ENCODE measurements around the gene OTOG. TPM values are rescaled to one million over a fixed set of nuclear protein-coding genes. Genes with fewer than 3 reads are reported as not detected.

The OTOG gene
- total RNA-seq, 1 donor from 2014 or later, result not detected

DNA sequence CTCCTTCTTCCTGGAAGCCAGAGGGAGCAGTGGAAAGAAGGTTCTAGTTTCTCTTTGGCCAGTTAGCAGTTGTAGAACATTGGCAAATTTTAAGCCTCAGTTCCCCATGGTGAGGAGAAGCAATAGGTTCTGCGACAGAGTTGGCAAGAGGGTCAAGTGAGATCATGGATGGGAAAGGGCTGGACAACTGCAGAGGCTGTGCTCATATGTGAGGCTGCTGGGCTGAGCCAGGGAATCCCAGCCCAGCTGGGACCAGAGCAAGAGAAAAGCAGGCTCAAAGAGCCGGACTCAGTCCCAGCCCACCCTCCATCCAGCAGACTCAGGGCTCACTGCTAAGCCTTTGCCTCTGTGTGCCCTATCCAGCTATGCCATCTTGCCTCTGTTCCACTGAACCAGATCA lies 105.5 kb downstream of the OTOG start:
- Mint-ChIP-seq H3K9me3 (ENCODE audit: unreplicated experiment) (peaks cover 2% of the 10 kb centered on the region), H3K4me3 (ENCODE audit: unreplicated experiment) (no peak overlapping the region), H3K27me3 (ENCODE audit: unreplicated experiment) (peaks cover 4% of the 10 kb centered on the region), H3K4me1 (ENCODE audit: low read depth, unreplicated experiment) (peaks cover 4% of the 10 kb centered on the region), H3K36me3 (ENCODE audit: unreplicated experiment) (peaks cover 13% of the 10 kb centered on the region), H3K27ac (ENCODE audit: unreplicated experiment) (no peak overlapping the region)
- TF ChIP-seq, protein P1, sequence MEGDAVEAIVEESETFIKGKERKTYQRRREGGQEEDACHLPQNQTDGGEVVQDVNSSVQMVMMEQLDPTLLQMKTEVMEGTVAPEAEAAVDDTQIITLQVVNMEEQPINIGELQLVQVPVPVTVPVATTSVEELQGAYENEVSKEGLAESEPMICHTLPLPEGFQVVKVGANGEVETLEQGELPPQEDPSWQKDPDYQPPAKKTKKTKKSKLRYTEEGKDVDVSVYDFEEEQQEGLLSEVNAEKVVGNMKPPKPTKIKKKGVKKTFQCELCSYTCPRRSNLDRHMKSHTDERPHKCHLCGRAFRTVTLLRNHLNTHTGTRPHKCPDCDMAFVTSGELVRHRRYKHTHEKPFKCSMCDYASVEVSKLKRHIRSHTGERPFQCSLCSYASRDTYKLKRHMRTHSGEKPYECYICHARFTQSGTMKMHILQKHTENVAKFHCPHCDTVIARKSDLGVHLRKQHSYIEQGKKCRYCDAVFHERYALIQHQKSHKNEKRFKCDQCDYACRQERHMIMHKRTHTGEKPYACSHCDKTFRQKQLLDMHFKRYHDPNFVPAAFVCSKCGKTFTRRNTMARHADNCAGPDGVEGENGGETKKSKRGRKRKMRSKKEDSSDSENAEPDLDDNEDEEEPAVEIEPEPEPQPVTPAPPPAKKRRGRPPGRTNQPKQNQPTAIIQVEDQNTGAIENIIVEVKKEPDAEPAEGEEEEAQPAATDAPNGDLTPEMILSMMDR (IDR thresholded peaks at IDR 0.05; ENCODE audit: partially characterized antibody, unreplicated experiment), result no peak
- no peak for DNase-seq

DNA sequence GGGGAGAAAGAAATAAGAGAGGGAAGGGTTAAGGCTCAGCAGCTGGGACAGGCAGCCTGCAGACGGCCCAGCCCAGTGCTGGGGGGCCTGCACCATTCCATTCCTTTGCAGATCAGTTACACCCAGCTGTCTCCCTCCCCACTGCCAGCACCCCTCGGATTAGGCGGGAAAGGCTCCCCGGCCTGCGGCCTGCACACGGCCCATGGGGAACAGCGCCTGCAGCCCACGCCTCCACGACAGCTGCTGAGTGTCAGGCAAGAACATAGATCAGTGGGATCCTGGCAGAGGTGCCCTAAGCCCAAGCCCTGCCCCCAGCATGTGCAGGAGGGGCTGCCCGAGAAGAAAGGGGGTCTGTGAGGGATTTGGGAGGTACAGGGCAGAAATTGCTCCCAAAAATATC lies 106.6 kb downstream of the OTOG start:
- DNase-seq, result no peak
- Mint-ChIP-seq H3K27me3 (ENCODE audit: unreplicated experiment) (peaks cover 4% of the 10 kb centered on the region), H3K4me3 (ENCODE audit: unreplicated experiment) (no peak overlapping the region), H3K4me1 (ENCODE audit: low read depth, unreplicated experiment) (peaks cover 4% of the 10 kb centered on the region), H3K36me3 (ENCODE audit: unreplicated experiment) (peaks cover 5% of the 10 kb centered on the region), H3K9me3 (ENCODE audit: unreplicated experiment) (peaks cover 2% of the 10 kb centered on the region), H3K27ac (ENCODE audit: unreplicated experiment) (no peak overlapping the region)
- TF ChIP-seq, protein P1 (IDR thresholded peaks at IDR 0.05; ENCODE audit: partially characterized antibody, unreplicated experiment), result no peak

DNA sequence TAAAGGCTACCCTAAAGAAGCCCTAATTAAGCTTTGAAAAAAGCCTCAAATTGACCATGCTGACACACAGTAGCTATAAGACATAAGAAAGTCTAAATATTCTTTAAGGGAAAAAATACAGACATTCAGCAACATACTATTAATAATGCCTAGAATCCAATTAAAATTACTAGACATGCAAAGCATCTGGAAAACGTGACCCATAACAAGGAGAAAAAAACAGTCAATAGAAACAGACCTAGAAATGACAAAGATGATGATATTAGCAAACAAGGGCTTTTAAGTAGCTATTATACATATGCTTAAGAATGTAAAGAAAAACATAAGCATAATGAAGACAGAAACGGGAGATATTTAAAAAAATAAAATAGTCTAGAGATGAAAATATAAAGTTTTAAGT lies 108.6 kb downstream of the OTOG start:
- peaks cover 4% of the 10 kb centered on the region for H3K27me3 Mint-ChIP-seq (ENCODE audit: unreplicated experiment)
- peaks cover 4% of the 10 kb centered on the region for H3K9me3 Mint-ChIP-seq (ENCODE audit: unreplicated experiment)
- no peaks in the 10 kb centered on the region for H3K36me3 Mint-ChIP-seq (ENCODE audit: unreplicated experiment)
- TF ChIP-seq, protein P1 (IDR thresholded peaks at IDR 0.05; ENCODE audit: partially characterized antibody, unreplicated experiment), result no peak
- no peak overlapping the region for H3K4me3 Mint-ChIP-seq (ENCODE audit: unreplicated experiment)
- H3K27ac Mint-ChIP-seq (ENCODE audit: unreplicated experiment), result no peak overlapping the region
- no peaks in the 10 kb centered on the region for H3K4me1 Mint-ChIP-seq (ENCODE audit: low read depth, unreplicated experiment)
- no peak for DNase-seq

DNA sequence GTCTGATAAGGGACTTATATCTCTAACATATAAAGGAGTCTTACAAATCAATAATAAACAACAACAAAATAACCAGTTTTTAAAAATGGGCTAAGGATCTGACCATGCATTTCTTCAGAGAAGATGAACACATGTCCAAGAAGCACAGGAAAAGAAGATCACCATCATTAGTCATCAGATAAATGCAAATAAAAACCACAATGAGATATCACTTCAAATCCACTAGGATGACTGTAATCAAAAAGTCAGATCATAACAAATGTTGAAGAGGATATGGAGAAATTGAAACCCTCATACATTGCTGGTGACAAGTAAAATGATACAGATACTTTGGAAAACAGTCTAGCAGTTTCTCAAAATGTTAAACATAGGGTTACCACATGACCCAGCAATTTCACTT lies 111.2 kb downstream of the OTOG start:
- no peak for DNase-seq
- Mint-ChIP-seq H3K36me3 (ENCODE audit: unreplicated experiment) (no peaks in the 10 kb centered on the region), H3K27ac (ENCODE audit: unreplicated experiment) (no peak overlapping the region), H3K27me3 (ENCODE audit: unreplicated experiment) (no peaks in the 10 kb centered on the region), H3K4me1 (ENCODE audit: low read depth, unreplicated experiment) (no peaks in the 10 kb centered on the region), H3K9me3 (ENCODE audit: unreplicated experiment) (peaks cover 4% of the 10 kb centered on the region), H3K4me3 (ENCODE audit: unreplicated experiment) (no peak overlapping the region)
- TF ChIP-seq, protein P1 (IDR thresholded peaks at IDR 0.05; ENCODE audit: partially characterized antibody, unreplicated experiment), result no peak

DNA sequence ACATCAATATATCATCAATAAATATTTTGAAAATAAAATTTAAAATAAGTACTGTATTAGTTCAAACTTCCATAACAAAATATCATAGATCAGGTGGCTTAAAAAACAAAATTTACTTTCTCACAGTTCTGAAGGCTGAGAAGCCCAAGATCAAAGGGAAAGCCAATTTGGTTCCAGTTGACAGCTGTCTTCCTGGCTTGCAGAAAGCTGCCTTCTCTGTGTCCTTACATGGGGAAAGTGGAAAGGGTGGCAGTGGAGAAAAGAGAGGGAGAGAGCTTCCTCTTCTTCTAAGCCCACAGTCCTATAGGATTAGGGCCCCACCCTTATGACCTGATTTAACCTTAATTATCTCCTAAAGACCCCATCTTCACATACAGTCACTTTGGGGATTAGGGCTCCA lies 121.1 kb downstream of the OTOG start:
- H3K9me3 Mint-ChIP-seq (ENCODE audit: unreplicated experiment), result no peaks in the 10 kb centered on the region
- H3K27ac Mint-ChIP-seq (ENCODE audit: unreplicated experiment), result no peak overlapping the region
- TF ChIP-seq, protein P1 (IDR thresholded peaks at IDR 0.05; ENCODE audit: partially characterized antibody, unreplicated experiment), result no peak
- H3K27me3 Mint-ChIP-seq (ENCODE audit: unreplicated experiment), result peaks cover 4% of the 10 kb centered on the region
- no peaks in the 10 kb centered on the region for H3K4me1 Mint-ChIP-seq (ENCODE audit: low read depth, unreplicated experiment)
- H3K4me3 Mint-ChIP-seq (ENCODE audit: unreplicated experiment), result no peak overlapping the region
- H3K36me3 Mint-ChIP-seq (ENCODE audit: unreplicated experiment), result peaks cover 5% of the 10 kb centered on the region
- DNase-seq, result no peak

All from glutamatergic neuron (in vitro differentiated cells).